ENCODE results near the gene NUAK1. TPM values are rescaled to one million over a fixed set of nuclear protein-coding genes. Genes with fewer than 3 reads are reported as not detected.
A peak's percentile ranks its signal among the peaks of the same experiment; 100 is the strongest.

The NUAK1 gene
- total RNA-seq, 1 experiment from 2014 or later: not detected

GRCh38 chr12:106157802-106158201 lies 19.0 kb upstream of the NUAK1 start:
- H3K27me3 ChIP-seq (ENCODE audit: low read length): no peaks in the 10 kb centered on the region; the same call in 1 of the 2 replicates
- H3K9me2 ChIP-seq (replicated peaks; ENCODE audit: insufficient read depth, low read length): no peaks in the 10 kb centered on the region; the same call in 1 of the 2 replicates
- H4K20me1 ChIP-seq (ENCODE audit: insufficient read depth, low read depth, low read length): no peaks in the 10 kb centered on the region
- no peaks in the 10 kb centered on the region for H3K79me2 ChIP-seq (ENCODE audit: low read length)
- H3K4me3 ChIP-seq (ENCODE audit: low read length): no peak overlapping the region
- no peak for DNase-seq
- H3K4me2 ChIP-seq (ENCODE audit: low read depth, low read length, poor library complexity, severe bottlenecking): no peak overlapping the region
- no peak overlapping the region for H3K9ac ChIP-seq (ENCODE audit: low read length)
- H3K36me3 ChIP-seq (ENCODE audit: insufficient read depth, low read length): no peaks in the 10 kb centered on the region
- no peak overlapping the region for H3K27ac ChIP-seq (ENCODE audit: low read length)
- H2AFZ ChIP-seq (ENCODE audit: low read length): no peak overlapping the region
- no peaks in the 10 kb centered on the region for H3K4me1 ChIP-seq (ENCODE audit: low read length)
- no peaks in the 10 kb centered on the region for H3K9me3 ChIP-seq (ENCODE audit: low read length)

GRCh38 chr12:106154751-106155273 lies 16.1 kb upstream of the NUAK1 start:
- H3K27me3 ChIP-seq (ENCODE audit: low read length): no peaks in the 10 kb centered on the region
- no peak overlapping the region for H2AFZ ChIP-seq (ENCODE audit: low read length)
- no peaks in the 10 kb centered on the region for H3K36me3 ChIP-seq (ENCODE audit: insufficient read depth, low read length)
- H3K9me2 ChIP-seq (replicated peaks; ENCODE audit: insufficient read depth, low read length): no peaks in the 10 kb centered on the region
- no peak overlapping the region for H3K4me2 ChIP-seq (ENCODE audit: low read depth, low read length, poor library complexity, severe bottlenecking)
- DNase-seq: no peak
- no peak overlapping the region for H3K27ac ChIP-seq (ENCODE audit: low read length)
- H3K4me3 ChIP-seq (ENCODE audit: low read length): no peak overlapping the region
- no peaks in the 10 kb centered on the region for H3K4me1 ChIP-seq (ENCODE audit: low read length)
- H3K9me3 ChIP-seq (ENCODE audit: low read length): no peaks in the 10 kb centered on the region
- H3K9ac ChIP-seq (ENCODE audit: low read length): no peak overlapping the region
- no peaks in the 10 kb centered on the region for H4K20me1 ChIP-seq (ENCODE audit: insufficient read depth, low read depth, low read length)
- H3K79me2 ChIP-seq (ENCODE audit: low read length): no peaks in the 10 kb centered on the region

GRCh38 chr12:106152334-106152733 lies 13.6 kb upstream of the NUAK1 start:
- H3K9me3 ChIP-seq (ENCODE audit: low read length): no peaks in the 10 kb centered on the region
- H3K9me2 ChIP-seq (replicated peaks; ENCODE audit: insufficient read depth, low read length): no peaks in the 10 kb centered on the region
- DNase-seq: no peak
- H3K4me2 ChIP-seq (ENCODE audit: low read depth, low read length, poor library complexity, severe bottlenecking): no peak overlapping the region
- H2AFZ ChIP-seq (ENCODE audit: low read length): no peak overlapping the region
- no peaks in the 10 kb centered on the region for H4K20me1 ChIP-seq (ENCODE audit: insufficient read depth, low read depth, low read length)
- no peak overlapping the region for H3K27ac ChIP-seq (ENCODE audit: low read length)
- H3K79me2 ChIP-seq (ENCODE audit: low read length): no peaks in the 10 kb centered on the region
- no peak overlapping the region for H3K4me3 ChIP-seq (ENCODE audit: low read length)
- no peaks in the 10 kb centered on the region for H3K4me1 ChIP-seq (ENCODE audit: low read length)
- H3K9ac ChIP-seq (ENCODE audit: low read length): no peak overlapping the region
- no peaks in the 10 kb centered on the region for H3K36me3 ChIP-seq (ENCODE audit: insufficient read depth, low read length)
- no peaks in the 10 kb centered on the region for H3K27me3 ChIP-seq (ENCODE audit: low read length)

- H3K4me3 ChIP-seq (ENCODE audit: low read length): no peak overlapping the region
- no peaks in the 10 kb centered on the region for H3K79me2 ChIP-seq (ENCODE audit: low read length)
- H3K4me1 ChIP-seq (ENCODE audit: low read length): no peaks in the 10 kb centered on the region
- no peak overlapping the region for H3K27ac ChIP-seq (ENCODE audit: low read length)
- no peaks in the 10 kb centered on the region for H4K20me1 ChIP-seq (ENCODE audit: insufficient read depth, low read depth, low read length)
- no peak overlapping the region for H2AFZ ChIP-seq (ENCODE audit: low read length)
- no peaks in the 10 kb centered on the region for H3K9me2 ChIP-seq (replicated peaks; ENCODE audit: insufficient read depth, low read length)
- H3K9me3 ChIP-seq (ENCODE audit: low read length): no peaks in the 10 kb centered on the region
- H3K36me3 ChIP-seq (ENCODE audit: insufficient read depth, low read length): no peaks in the 10 kb centered on the region
- no peaks in the 10 kb centered on the region for H3K27me3 ChIP-seq (ENCODE audit: low read length)
- DNase-seq: no peak
- no peak overlapping the region for H3K4me2 ChIP-seq (ENCODE audit: low read depth, low read length, poor library complexity, severe bottlenecking)
- H3K9ac ChIP-seq (ENCODE audit: low read length): no peak overlapping the region
Measured at GRCh38 chr12:106150555-106150954, 11.8 kb upstream of the NUAK1 start.

- Histone ChIP-seq H3K9me3 (ENCODE audit: low read length) (no peaks in the 10 kb centered on the region), H3K79me2 (ENCODE audit: low read length) (no peaks in the 10 kb centered on the region), H4K20me1 (ENCODE audit: insufficient read depth, low read depth, low read length) (no peaks in the 10 kb centered on the region), H3K27me3 (ENCODE audit: low read length) (no peaks in the 10 kb centered on the region), H3K4me1 (ENCODE audit: low read length) (no peaks in the 10 kb centered on the region), H3K4me2 (ENCODE audit: low read depth, low read length, poor library complexity, severe bottlenecking) (no peak overlapping the region), H3K9me2 (replicated peaks; ENCODE audit: insufficient read depth, low read length) (no peaks in the 10 kb centered on the region), H3K9ac (ENCODE audit: low read length) (no peak overlapping the region), H2AFZ (ENCODE audit: low read length) (no peak overlapping the region), H3K27ac (ENCODE audit: low read length) (no peak overlapping the region), H3K4me3 (ENCODE audit: low read length) (no peak overlapping the region), H3K36me3 (ENCODE audit: insufficient read depth, low read length) (no peaks in the 10 kb centered on the region)
- peak; percentile 51 for DNase-seq
Measured at GRCh38 chr12:106149096-106149784, 10.5 kb upstream of the NUAK1 start.

- Histone ChIP-seq H3K27me3 (ENCODE audit: low read length) (no peaks in the 10 kb centered on the region), H3K4me2 (ENCODE audit: low read depth, low read length, poor library complexity, severe bottlenecking) (no peak overlapping the region), H2AFZ (ENCODE audit: low read length) (no peak overlapping the region), H3K9me2 (replicated peaks; ENCODE audit: insufficient read depth, low read length) (no peaks in the 10 kb centered on the region), H3K9ac (ENCODE audit: low read length) (no peak overlapping the region), H3K9me3 (ENCODE audit: low read length) (no peaks in the 10 kb centered on the region), H3K4me1 (ENCODE audit: low read length) (no peaks in the 10 kb centered on the region), H4K20me1 (ENCODE audit: insufficient read depth, low read depth, low read length) (no peaks in the 10 kb centered on the region), H3K4me3 (ENCODE audit: low read length) (no peak overlapping the region), H3K36me3 (ENCODE audit: insufficient read depth, low read length) (no peaks in the 10 kb centered on the region), H3K79me2 (ENCODE audit: low read length) (no peaks in the 10 kb centered on the region), H3K27ac (ENCODE audit: low read length) (no peak overlapping the region)
- DNase-seq: no peak
Measured at GRCh38 chr12:106147956-106148355, 9.2 kb upstream of the NUAK1 start.

- Histone ChIP-seq H3K36me3 (ENCODE audit: insufficient read depth, low read length) (no peaks in the 10 kb centered on the region), H3K4me1 (ENCODE audit: low read length) (no peaks in the 10 kb centered on the region), H3K9me3 (ENCODE audit: low read length) (no peaks in the 10 kb centered on the region), H3K27me3 (ENCODE audit: low read length) (no peaks in the 10 kb centered on the region), H3K9ac (ENCODE audit: low read length) (no peak overlapping the region), H2AFZ (ENCODE audit: low read length) (no peak overlapping the region), H3K27ac (ENCODE audit: low read length) (no peak overlapping the region), H3K4me3 (ENCODE audit: low read length) (no peak overlapping the region), H4K20me1 (ENCODE audit: insufficient read depth, low read depth, low read length) (no peaks in the 10 kb centered on the region), H3K9me2 (replicated peaks; ENCODE audit: insufficient read depth, low read length) (no peaks in the 10 kb centered on the region), H3K4me2 (ENCODE audit: low read depth, low read length, poor library complexity, severe bottlenecking) (no peak overlapping the region), H3K79me2 (ENCODE audit: low read length) (no peaks in the 10 kb centered on the region)
- no peak for DNase-seq
Measured at GRCh38 chr12:106146987-106147386, 8.2 kb upstream of the NUAK1 start.

GRCh38 chr12:106145539-106146447 lies 7.0 kb upstream of the NUAK1 start:
- no peaks in the 10 kb centered on the region for H3K27me3 ChIP-seq (ENCODE audit: low read length)

More at GRCh38 chr12:106145539-106146447, 7.0 kb upstream of the NUAK1 start:
- no peak overlapping the region for H3K9ac ChIP-seq (ENCODE audit: low read length)
- no peak overlapping the region for H3K4me2 ChIP-seq (ENCODE audit: low read depth, low read length, poor library complexity, severe bottlenecking)
- H3K4me1 ChIP-seq (ENCODE audit: low read length): no peaks in the 10 kb centered on the region
- no peaks in the 10 kb centered on the region for H3K79me2 ChIP-seq (ENCODE audit: low read length)
- DNase-seq: no peak
- H2AFZ ChIP-seq (ENCODE audit: low read length): no peak overlapping the region
- no peaks in the 10 kb centered on the region for H3K36me3 ChIP-seq (ENCODE audit: insufficient read depth, low read length)
- no peaks in the 10 kb centered on the region for H3K9me3 ChIP-seq (ENCODE audit: low read length)
- no peak overlapping the region for H3K27ac ChIP-seq (ENCODE audit: low read length)
- H3K9me2 ChIP-seq (replicated peaks; ENCODE audit: insufficient read depth, low read length): no peaks in the 10 kb centered on the region
- H3K4me3 ChIP-seq (ENCODE audit: low read length): no peak overlapping the region
- H4K20me1 ChIP-seq (ENCODE audit: insufficient read depth, low read depth, low read length): no peaks in the 10 kb centered on the region

Data from Karpas-422 (cell line).